Measurements from ENCODE around the gene TMEM212. TPM values are rescaled to one million over a fixed set of nuclear protein-coding genes. Genes with fewer than 3 reads are reported as not detected.

Gene TMEM212
- total RNA-seq, 1 experiment from 2014 or later = not detected

- no peak for DNase-seq
- no peak overlapping the region for H2BK15ac ChIP-seq (ENCODE audit: low read depth, low read length)
- no peak overlapping the region for H2BK5ac ChIP-seq (ENCODE audit: insufficient read length, low read length)
- H3K27me3 ChIP-seq (ENCODE audit: insufficient read depth, low read length) = no peaks in the 10 kb centered on the region
- no peak overlapping the region for H3K27ac Mint-ChIP-seq
- H4K8ac ChIP-seq (replicated peaks; ENCODE audit: insufficient read length, low read depth, low read length) = no peak overlapping the region
- TF ChIP-seq CTCF (conservative IDR thresholded peaks at IDR 0.05) = no peak
- H2BK20ac ChIP-seq (ENCODE audit: low read depth, low read length, poor library complexity, severe bottlenecking) = no peak overlapping the region
- no peak overlapping the region for H3K4me2 ChIP-seq (ENCODE audit: insufficient read depth, insufficient read length, low read length)
- H2AK5ac ChIP-seq (ENCODE audit: insufficient read length, low read length) = no peak overlapping the region
- no peaks in the 10 kb centered on the region for H3K79me2 ChIP-seq (ENCODE audit: insufficient read depth, low read length)
- H4K5ac ChIP-seq (ENCODE audit: insufficient read length, low read depth, low read length) = no peak overlapping the region
- H3K18ac ChIP-seq (ENCODE audit: insufficient read length, low read depth, low read length) = no peak overlapping the region
- no peak overlapping the region for H3K4ac ChIP-seq (ENCODE audit: low read depth, low read length)
- H3K79me1 ChIP-seq (ENCODE audit: insufficient read depth, low read depth, low read length, poor library complexity, severe bottlenecking) = no peaks in the 10 kb centered on the region
- no peak overlapping the region for H2BK120ac ChIP-seq (ENCODE audit: low read depth, low read length, poor library complexity, severe bottlenecking)
- no peaks in the 10 kb centered on the region for H3K9me3 Mint-ChIP-seq
- no peak overlapping the region for H2AFZ ChIP-seq (ENCODE audit: low read length)
- H3K9me3 ChIP-seq (ENCODE audit: control insufficient read depth, low read depth, low read length) = no peaks in the 10 kb centered on the region
- H3K27me3 Mint-ChIP-seq (ENCODE audit: low read depth) = peaks cover 2% of the 10 kb centered on the region; the same call in 1 of the 2 replicates
- H3K9ac ChIP-seq (ENCODE audit: extremely low read depth, insufficient read length, low read length) = no peak overlapping the region
- H3T11ph ChIP-seq (ENCODE audit: low read length) = no peak overlapping the region
- H3K27ac ChIP-seq (ENCODE audit: insufficient read length, low read depth, low read length) = no peak overlapping the region
- H2BK12ac ChIP-seq (ENCODE audit: insufficient read length, low read depth, low read length) = no peak overlapping the region
- peaks cover 12% of the 10 kb centered on the region in 2 experiments for H3K4me1 Mint-ChIP-seq
- H3K23me2 ChIP-seq (ENCODE audit: insufficient read length, low read depth, low read length, poor library complexity, severe bottlenecking) = no peaks in the 10 kb centered on the region
- no peaks in the 10 kb centered on the region for H3K36me3 Mint-ChIP-seq (ENCODE audit: insufficient read depth in 1 of 3, low read depth in 3 of 3)
- H3K4me1 ChIP-seq (ENCODE audit: insufficient read depth, low read length) = 0 out of 2 replicates have a peak, but pooled peaks cover 2% of the 10 kb centered on the region
- no peak overlapping the region for H3K14ac ChIP-seq (ENCODE audit: insufficient read depth, low read length)
- H3K4me3 Mint-ChIP-seq = no peak overlapping the region
- no peak overlapping the region for H4K91ac ChIP-seq (ENCODE audit: insufficient read length, low read depth, low read length)
- no peaks in the 10 kb centered on the region for H4K20me1 ChIP-seq (ENCODE audit: control insufficient read depth, insufficient read depth, insufficient read length)
- no peak overlapping the region for H3K56ac ChIP-seq (ENCODE audit: insufficient read length, low read depth, low read length)
- H3K23ac ChIP-seq (ENCODE audit: insufficient read length, low read depth, low read length) = no peak overlapping the region
Observed at GRCh38 chr3:171830518-171830875, 12.7 kb upstream of the TMEM212 start.

Measured in H9 (cell line).